DMS 273 (cell line): ENCODE results near the gene HOXC4.
"Not testable (repeated sequence)": the region's sequence is repeated elsewhere in the genome, so short reads cannot be mapped to it uniquely, and the experiment has no call there.

Source experiments
- DNase-seq: peaks from one replicate; lab custom pipeline; 2025; ENCODE audit not compliant: unreplicated experiment; lab: John Stamatoyannopoulos, UW

The HOXC4 gene

GRCh38 chr12:54053003-54053750 lies 458 bp upstream of the HOXC4 start:
- no peak for DNase-seq

- DNase-seq = no peak
Observed at GRCh38 chr12:54054742-54055194, 1.1 kb downstream of the HOXC4 start.

- no peak for DNase-seq
Observed at GRCh38 chr12:54055552-54055951, 1.9 kb downstream of the HOXC4 start.

- DNase-seq = no peak
Observed at GRCh38 chr12:54056110-54056509, 2.5 kb downstream of the HOXC4 start.

GRCh38 chr12:54058128-54058768 lies 4.6 kb downstream of the HOXC4 start:
- no peak for DNase-seq

GRCh38 chr12:54059668-54060067 lies 6.0 kb downstream of the HOXC4 start:
- no peak for DNase-seq

- DNase-seq = no peak
Observed at GRCh38 chr12:54060174-54060974, 6.7 kb downstream of the HOXC4 start.

GRCh38 chr12:54060975-54061778 lies 7.5 kb downstream of the HOXC4 start:
- DNase-seq = no peak

GRCh38 chr12:54065677-54066076 lies 12.0 kb downstream of the HOXC4 start:
- DNase-seq = no peak

- no peak for DNase-seq
Observed at GRCh38 chr12:54066408-54066807, 12.8 kb downstream of the HOXC4 start.

- DNase-seq = no peak
Observed at GRCh38 chr12:54068418-54069070, 14.9 kb downstream of the HOXC4 start.

- DNase-seq = no peak
Observed at GRCh38 chr12:54071942-54072341, 18.3 kb downstream of the HOXC4 start.

- no peak for DNase-seq
Observed at GRCh38 chr12:54074308-54074707, 20.7 kb downstream of the HOXC4 start.

GRCh38 chr12:54075409-54075808 lies 21.8 kb downstream of the HOXC4 start:
- no peak for DNase-seq

GRCh38 chr12:54075974-54076373 lies 22.3 kb downstream of the HOXC4 start:
- DNase-seq = no peak

- DNase-seq = not testable (repeated sequence)
Observed at GRCh38 chr12:54077843-54078242, 24.2 kb downstream of the HOXC4 start.

GRCh38 chr12:54079115-54079514 lies 25.5 kb downstream of the HOXC4 start:
- peak; percentile 56 for DNase-seq

GRCh38 chr12:54080008-54080924 lies 26.6 kb downstream of the HOXC4 start:
- DNase-seq = not testable (repeated sequence)

GRCh38 chr12:54081053-54081514 lies 27.4 kb downstream of the HOXC4 start:
- not testable (repeated sequence) for DNase-seq
